Gastroesophageal sphincter (tissue), 2 donors: Measurements from ENCODE around the gene HAPSTR1.

Experiments used
- EP300 ChIP-seq: sonication (generic); formaldehyde crosslinking; IDR thresholded peaks from one replicate; pipeline ENCODE4 v1.6.1; 2017; ENCODE audit warnings: antibody characterized with exemption, mild to moderate bottlenecking
- POLR2A ChIP-seq, 2 donors: fragments of 450-650 bp; IDR thresholded peaks; one replicate each; pipeline ENCODE4 v1.6.1; 2017; ENCODE audit warnings: antibody characterized with exemption in 2 of 2, mild to moderate bottlenecking in 2 of 2, moderate library complexity in 1 of 2

- TF ChIP-seq EP300 (no peak), POLR2A (IDR thresholded peaks at IDR 0.05) (no peak)
These were observed 41.2 kb upstream of the HAPSTR1 start for GRCh38 chr16:9050102-9050830.
